IPS-NIHi7 (cell line): Measurements from ENCODE around the gene BMPR1A.
"Not testable (repeated sequence)": the region's sequence is repeated elsewhere in the genome, so short reads cannot be mapped to it uniquely, and the experiment has no call there.

Source experiments
- DNase-seq: peaks from one replicate; pipeline ENCODE4 v3.0.0; 2012; ENCODE audit warnings: mixed read lengths; ENCODE audit errors: extremely low spot score

BMPR1A gene

GRCh38 chr10:86729677-86730076 lies 26.7 kb upstream of the BMPR1A start:
- no peak for DNase-seq

GRCh38 chr10:86730227-86730626 lies 26.2 kb upstream of the BMPR1A start:
- DNase-seq: no peak

GRCh38 chr10:86732771-86733170 lies 23.6 kb upstream of the BMPR1A start:
- DNase-seq: no peak

- no peak for DNase-seq
These were observed 23.2 kb upstream of the BMPR1A start for GRCh38 chr10:86733260-86733671.

GRCh38 chr10:86734207-86734988 lies 22.0 kb upstream of the BMPR1A start:
- DNase-seq: no peak

- not testable (repeated sequence) for DNase-seq
These were observed 21.1 kb upstream of the BMPR1A start for GRCh38 chr10:86735278-86735677.

GRCh38 chr10:86742230-86742629 lies 14.2 kb upstream of the BMPR1A start:
- no peak for DNase-seq

GRCh38 chr10:86744067-86744725 lies 12.2 kb upstream of the BMPR1A start:
- DNase-seq: no peak

GRCh38 chr10:86747796-86748581 lies 8.4 kb upstream of the BMPR1A start:
- DNase-seq: no peak

GRCh38 chr10:86749854-86750253 lies 6.6 kb upstream of the BMPR1A start:
- no peak for DNase-seq

GRCh38 chr10:86751477-86751876 lies 4.9 kb upstream of the BMPR1A start:
- DNase-seq: no peak

GRCh38 chr10:86752311-86752710 lies 4.1 kb upstream of the BMPR1A start:
- no peak for DNase-seq

GRCh38 chr10:86753051-86753450 lies 3.4 kb upstream of the BMPR1A start:
- DNase-seq: no peak

- DNase-seq: no peak
These were observed 2.6 kb upstream of the BMPR1A start for GRCh38 chr10:86753638-86754434.

- no peak for DNase-seq
These were observed 1.0 kb upstream of the BMPR1A start for GRCh38 chr10:86755454-86755739.

- DNase-seq: peak; percentile 92
These were observed 494 bp upstream of the BMPR1A start for GRCh38 chr10:86755740-86756510.

- DNase-seq: no peak
These were observed 924 bp downstream of the BMPR1A start for GRCh38 chr10:86757113-86757972.

- DNase-seq: no peak
These were observed 2.0 kb downstream of the BMPR1A start for GRCh38 chr10:86758189-86759072.

GRCh38 chr10:86759073-86759672 lies 2.8 kb downstream of the BMPR1A start:
- no peak for DNase-seq
